Measurements from ENCODE around the gene SH3RF3. TPM values are rescaled to one million over a fixed set of nuclear protein-coding genes. Genes with fewer than 3 reads are reported as not detected.

Gene SH3RF3
- polyA plus RNA-seq, 1 donor (not counting 4 experiments of a cell fraction or from before 2014, with no cell fraction given) = 0.08 TPM

GRCh38 chr2:109409321-109410038, 280.5 kb downstream of the SH3RF3 start:
- dilution Hi-C loops (cut with MboI; ENCODE audit: extremely low pct_ligation_motif_present, low sequenced_read_pairs) = no loop called here
- Histone ChIP-seq H3K36me3 (ENCODE audit: control insufficient read depth in 2 of 2, extremely low read depth in 1 of 2, insufficient read depth in 2 of 2, low read length in 2 of 2) (no peaks in the 10 kb centered on the region), H3K9me3 (ENCODE audit: control insufficient read depth, low read depth, low read length) (no peaks in the 10 kb centered on the region), H4K20me1 (ENCODE audit: control insufficient read depth, extremely low read depth, insufficient read depth, low read length) (no peaks in the 10 kb centered on the region), H3K4me3 (ENCODE audit: control insufficient read depth in 2 of 3, extremely low read depth in 1 of 3, insufficient read depth in 2 of 3, low read depth in 1 of 3, low read length in 3 of 3) (no peak overlapping the region), H3K27me3 (ENCODE audit: control insufficient read depth, extremely low read depth, insufficient read depth, low read length) (no peaks in the 10 kb centered on the region), H3K79me2 (ENCODE audit: control insufficient read depth, insufficient read depth, low read length) (no peaks in the 10 kb centered on the region), H3K4me2 (ENCODE audit: control insufficient read depth, extremely low read depth, insufficient read depth, low read depth, low read length) (peak overlapping the region; percentile 23), H3K9ac (ENCODE audit: control insufficient read depth, extremely low read depth, insufficient read depth, low read length) (no peak overlapping the region), H2AFZ (ENCODE audit: control insufficient read depth, low read length) (no peak overlapping the region), H3K4me1 (ENCODE audit: control insufficient read depth, extremely low read depth, insufficient read depth, low read length) (peaks cover 38% of the 10 kb centered on the region), H3K9me1 (ENCODE audit: control insufficient read depth, extremely low read depth, insufficient read depth, low read length) (no peaks in the 10 kb centered on the region), H3K27ac (ENCODE audit: control insufficient read depth, insufficient read depth, low read length) (no peak overlapping the region)
- peak; percentile 9 for DNase-seq (ENCODE audit: low read depth, low spot score)
- TF ChIP-seq CTCF (optimal IDR thresholded peaks at IDR 0.05 in 1 of 3, IDR thresholded peaks at IDR 0.05 in 1 of 3, conservative IDR thresholded peaks at IDR 0.05 in 1 of 3; ENCODE audit: extremely low read depth in 1 of 3, insufficient read depth in 2 of 3, low read length in 3 of 3) = no peak
- TF ChIP-seq EZH2 (IDR thresholded peaks at IDR 0.05; ENCODE audit: low read length) = no peak
- FAIRE-seq = peak; percentile 69

- TF ChIP-seq CTCF (optimal IDR thresholded peaks at IDR 0.05 in 1 of 3, IDR thresholded peaks at IDR 0.05 in 1 of 3, conservative IDR thresholded peaks at IDR 0.05 in 1 of 3; ENCODE audit: extremely low read depth in 1 of 3, insufficient read depth in 2 of 3, low read length in 3 of 3) (no peak), EZH2 (IDR thresholded peaks at IDR 0.05; ENCODE audit: low read length) (no peak)
- dilution Hi-C loops (cut with MboI; ENCODE audit: extremely low pct_ligation_motif_present, low sequenced_read_pairs) = no loop called here
- H3K27me3 ChIP-seq (ENCODE audit: control insufficient read depth, extremely low read depth, insufficient read depth, low read length) = no peaks in the 10 kb centered on the region
- H3K4me2 ChIP-seq (ENCODE audit: control insufficient read depth, extremely low read depth, insufficient read depth, low read depth, low read length) = no peak overlapping the region
- no peaks in the 10 kb centered on the region for H3K9me3 ChIP-seq (ENCODE audit: control insufficient read depth, low read depth, low read length)
- H3K9me1 ChIP-seq (ENCODE audit: control insufficient read depth, extremely low read depth, insufficient read depth, low read length) = no peaks in the 10 kb centered on the region
- no peak overlapping the region for H3K27ac ChIP-seq (ENCODE audit: control insufficient read depth, insufficient read depth, low read length)
- no peak overlapping the region for H3K9ac ChIP-seq (ENCODE audit: control insufficient read depth, extremely low read depth, insufficient read depth, low read length)
- H2AFZ ChIP-seq (ENCODE audit: control insufficient read depth, low read length) = no peak overlapping the region
- H3K4me3 ChIP-seq (ENCODE audit: control insufficient read depth in 2 of 3, extremely low read depth in 1 of 3, insufficient read depth in 2 of 3, low read depth in 1 of 3, low read length in 3 of 3) = no peak overlapping the region
- H3K36me3 ChIP-seq (ENCODE audit: control insufficient read depth in 2 of 2, extremely low read depth in 1 of 2, insufficient read depth in 2 of 2, low read length in 2 of 2) = no peaks in the 10 kb centered on the region
- DNase-seq (ENCODE audit: low read depth, low spot score) = no peak
- no peak for FAIRE-seq
- H3K79me2 ChIP-seq (ENCODE audit: control insufficient read depth, insufficient read depth, low read length) = no peaks in the 10 kb centered on the region
- H3K4me1 ChIP-seq (ENCODE audit: control insufficient read depth, extremely low read depth, insufficient read depth, low read length) = peaks cover 38% of the 10 kb centered on the region
- no peaks in the 10 kb centered on the region for H4K20me1 ChIP-seq (ENCODE audit: control insufficient read depth, extremely low read depth, insufficient read depth, low read length)
These were observed 281.2 kb downstream of the SH3RF3 start for GRCh38 chr2:109410039-109410815.

Data from keratinocyte (primary cell).